GM21717 (cell line): ENCODE results near the gene BORCS6.

ENCODE experiments used
- ATAC-seq: cut with Tn5 transposase; IDR thresholded peaks from one replicate; pipeline ENCODE4 v1.9.1; 2021; ENCODE audit warnings: mild to moderate bottlenecking, moderate library complexity; ENCODE audit not compliant: unreplicated experiment

BORCS6 gene

DNA sequence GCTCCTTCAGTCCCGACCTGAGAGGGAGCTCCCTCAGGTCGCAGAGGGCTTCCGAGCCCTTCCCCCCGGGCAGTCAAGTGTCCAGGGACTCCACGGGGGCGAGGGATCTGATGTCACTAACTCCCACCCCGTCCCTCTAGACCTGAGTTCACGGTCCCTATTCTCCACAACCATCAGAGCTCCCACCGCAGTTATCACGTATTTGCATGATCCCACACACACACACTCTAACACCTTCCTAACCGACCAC is 34.1 kb downstream of the BORCS6 start:
- no peak for ATAC-seq

GRCh38 chr17:8155231-8155995 is 34.6 kb downstream of the BORCS6 start:
- ATAC-seq = no peak

DNA sequence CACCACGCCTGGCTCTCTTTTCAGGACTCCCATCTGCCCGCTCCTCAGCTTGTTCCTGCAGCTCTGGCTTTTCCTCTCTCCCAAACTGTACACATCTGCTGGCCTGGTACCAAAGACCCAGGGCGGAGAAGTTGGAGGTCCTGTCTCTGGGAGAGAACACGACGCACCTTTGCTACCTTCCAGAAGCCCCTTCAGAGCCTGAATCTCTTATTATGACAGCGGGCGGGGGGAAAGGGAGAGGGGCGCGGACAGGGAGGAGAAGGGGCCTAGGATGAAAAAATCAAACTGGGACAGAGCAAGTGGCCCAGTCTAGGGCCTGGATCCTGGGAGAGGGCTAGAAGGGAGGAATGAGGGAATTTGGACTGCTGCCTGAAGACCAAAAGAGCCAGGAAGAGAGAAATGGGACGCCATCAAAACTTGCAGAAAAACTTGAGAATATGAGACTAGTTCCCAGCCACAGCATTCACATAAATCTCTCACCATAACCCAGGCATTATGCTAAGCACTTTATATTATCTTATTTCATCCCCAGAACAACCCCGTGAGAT is 35.3 kb downstream of the BORCS6 start:
- no peak for ATAC-seq

- no peak for ATAC-seq
These were observed 35.9 kb downstream of the BORCS6 start for GRCh38 chr17:8153957-8154607.

- ATAC-seq = no peak
These were observed 36.4 kb downstream of the BORCS6 start for GRCh38 chr17:8153525-8153956.

DNA sequence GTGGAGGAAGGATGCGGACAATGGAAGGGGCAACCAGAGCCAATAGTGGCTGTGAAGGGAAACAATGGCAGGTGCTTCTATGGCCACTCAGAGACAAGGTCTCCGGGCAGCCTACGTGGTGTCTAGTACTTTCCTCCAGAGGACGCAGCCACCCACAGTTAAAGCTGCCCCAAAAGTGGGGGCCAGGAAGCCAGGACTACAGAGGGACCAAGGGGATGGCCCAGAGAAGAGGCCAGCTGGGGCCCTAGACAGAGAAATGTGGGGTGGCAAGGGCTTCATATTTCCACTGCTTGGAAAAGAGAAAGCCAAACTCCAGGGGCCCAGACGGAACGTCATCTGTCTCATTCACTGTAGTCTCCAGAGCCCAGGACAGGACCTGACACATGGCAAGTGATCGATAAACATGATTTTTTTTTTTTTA is 36.9 kb downstream of the BORCS6 start:
- no peak for ATAC-seq

DNA sequence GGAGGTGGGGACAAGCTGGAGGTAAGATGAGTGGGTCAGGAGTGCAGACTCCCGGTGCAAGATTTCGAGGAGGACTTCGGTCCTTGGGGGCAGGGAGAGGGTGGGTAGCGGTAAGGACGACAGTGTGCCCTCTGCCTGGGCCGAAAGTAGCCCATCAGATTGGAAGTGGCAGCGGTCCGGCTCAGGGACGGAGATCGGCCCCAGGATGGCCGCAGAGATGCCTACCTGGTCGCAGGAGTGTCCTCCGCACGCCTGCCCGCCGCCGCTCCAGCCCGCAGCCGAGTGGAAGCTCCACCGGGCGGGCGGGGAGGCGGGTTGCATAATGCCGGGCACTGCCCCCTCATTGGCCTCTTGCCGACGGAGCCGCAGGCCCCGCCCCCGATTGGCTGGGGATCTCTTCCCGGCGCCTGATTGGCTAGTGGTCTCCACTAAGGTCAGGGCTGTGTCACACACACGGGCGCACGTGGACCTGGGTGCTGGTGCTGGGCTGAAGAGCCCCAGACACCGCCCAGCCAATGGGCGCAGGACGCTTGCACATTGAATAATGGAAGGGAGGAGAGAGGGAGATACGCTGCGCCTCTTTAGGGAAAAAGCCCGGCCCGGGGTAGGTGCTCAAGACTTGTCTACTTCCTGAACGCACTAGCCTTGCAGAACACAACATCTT is 37.7 kb downstream of the BORCS6 start, which contains the start of gene PER1:
PER1 (minus strand) TSS at position 293 of the 664 bp plus-strand sequence. CDS start 1,698 bp downstream, outside the sequence.
- ATAC-seq = no peak

GRCh38 chr17:8151641-8152111 is 38.3 kb downstream of the BORCS6 start:
- ATAC-seq = no peak

DNA sequence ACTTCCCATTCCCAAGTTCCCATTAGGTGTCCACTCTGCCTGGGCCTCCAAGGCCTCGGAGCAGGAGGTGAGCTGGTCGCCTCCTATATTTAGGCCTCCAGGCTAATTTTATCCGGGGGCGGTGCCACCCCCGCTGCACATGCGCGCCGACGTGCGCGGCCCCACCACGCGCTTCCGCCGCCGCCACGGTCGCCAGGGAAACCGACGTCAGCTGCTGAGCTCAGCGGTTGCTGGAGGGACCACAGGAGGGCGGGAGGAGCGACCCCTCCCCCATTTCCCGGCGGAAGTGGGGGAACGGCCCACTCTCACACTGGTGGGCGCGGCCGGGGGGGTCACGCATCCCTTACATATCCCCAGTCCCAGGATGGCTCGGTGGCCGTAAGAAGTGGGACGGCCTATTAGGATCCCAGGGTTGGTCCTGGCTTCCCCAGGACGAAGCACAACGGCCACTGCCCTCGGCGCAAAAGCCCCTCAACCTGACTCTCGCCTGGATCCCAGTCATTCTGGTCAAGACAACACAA is 38.8 kb downstream of the BORCS6 start:
- peak; percentile 39 for ATAC-seq

DNA sequence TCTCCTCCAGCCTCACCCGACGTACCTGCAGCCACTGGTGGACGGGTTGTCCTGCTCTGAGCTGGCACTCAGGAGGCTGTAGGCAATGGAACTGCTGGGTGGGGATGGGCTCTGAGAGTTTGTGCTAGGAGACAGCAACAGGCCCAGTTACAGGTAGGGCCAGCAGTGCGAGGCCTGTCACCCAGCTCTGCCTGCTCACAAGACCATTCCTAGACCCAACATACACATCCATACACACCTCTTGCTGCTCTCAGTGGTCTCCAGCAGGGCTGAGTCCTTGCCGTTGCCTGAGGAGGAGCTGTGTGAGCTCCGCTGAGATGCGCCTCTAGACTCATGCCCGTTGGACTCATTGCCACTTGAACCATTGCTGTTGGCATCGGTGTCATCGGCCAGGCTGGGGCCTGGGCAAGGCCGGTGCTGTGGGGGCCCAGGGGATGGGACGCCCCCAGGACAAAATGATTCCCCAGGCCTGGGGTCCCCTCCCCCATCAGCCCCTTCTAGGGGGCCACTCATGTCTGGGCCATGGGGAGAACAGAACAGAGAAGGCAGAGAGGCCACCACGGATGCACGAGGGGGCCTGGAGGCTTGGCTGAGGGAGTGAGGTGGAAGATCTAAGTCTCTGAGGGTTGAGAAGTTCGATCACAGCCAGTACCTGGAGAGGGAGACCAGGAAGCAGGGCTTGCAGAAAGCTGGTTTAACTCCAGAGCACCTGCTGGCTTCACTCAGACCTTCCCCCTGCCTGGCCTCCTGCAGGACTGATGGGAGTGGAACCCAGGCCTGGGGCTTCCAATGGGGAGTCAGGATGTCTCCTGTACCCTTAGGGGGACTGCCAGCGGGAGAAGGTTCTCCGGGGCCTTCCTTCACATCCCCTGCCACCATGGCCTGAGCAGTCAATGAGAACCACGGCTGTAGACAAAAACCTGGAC is 39.5 kb downstream of the BORCS6 start:
- ATAC-seq = no peak

- ATAC-seq = no peak
These were observed 40.4 kb downstream of the BORCS6 start for GRCh38 chr17:8149419-8150193.

GRCh38 chr17:8148560-8148959 is 41.4 kb downstream of the BORCS6 start:
- ATAC-seq = no peak

- ATAC-seq = no peak
These were observed 42.1 kb downstream of the BORCS6 start for GRCh38 chr17:8147805-8148404.

- no peak for ATAC-seq
These were observed 42.7 kb downstream of the BORCS6 start for GRCh38 chr17:8147141-8147804.

- no peak for ATAC-seq
These were observed 43.4 kb downstream of the BORCS6 start for GRCh38 chr17:8146381-8147140.

DNA sequence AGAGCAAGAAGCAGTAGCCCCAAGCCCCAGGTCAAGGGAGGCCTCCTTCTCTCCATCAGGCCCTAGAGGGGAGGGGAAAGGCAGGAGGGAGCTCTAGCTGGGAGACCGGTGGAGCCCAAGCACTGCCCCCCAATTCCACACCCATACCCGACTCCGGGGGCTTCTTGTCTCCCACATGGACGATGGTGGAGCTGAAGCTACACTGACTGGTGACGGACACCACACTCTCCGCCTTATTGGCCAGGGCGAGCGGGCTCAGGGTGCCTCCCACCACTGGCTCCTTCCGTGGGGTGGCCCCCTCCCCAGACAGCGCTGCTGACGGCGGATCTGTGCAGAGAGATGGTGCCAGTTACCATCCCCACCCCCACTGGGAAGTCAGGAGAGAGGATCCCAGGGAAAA is 44.2 kb downstream of the BORCS6 start:
- ATAC-seq = no peak

DNA sequence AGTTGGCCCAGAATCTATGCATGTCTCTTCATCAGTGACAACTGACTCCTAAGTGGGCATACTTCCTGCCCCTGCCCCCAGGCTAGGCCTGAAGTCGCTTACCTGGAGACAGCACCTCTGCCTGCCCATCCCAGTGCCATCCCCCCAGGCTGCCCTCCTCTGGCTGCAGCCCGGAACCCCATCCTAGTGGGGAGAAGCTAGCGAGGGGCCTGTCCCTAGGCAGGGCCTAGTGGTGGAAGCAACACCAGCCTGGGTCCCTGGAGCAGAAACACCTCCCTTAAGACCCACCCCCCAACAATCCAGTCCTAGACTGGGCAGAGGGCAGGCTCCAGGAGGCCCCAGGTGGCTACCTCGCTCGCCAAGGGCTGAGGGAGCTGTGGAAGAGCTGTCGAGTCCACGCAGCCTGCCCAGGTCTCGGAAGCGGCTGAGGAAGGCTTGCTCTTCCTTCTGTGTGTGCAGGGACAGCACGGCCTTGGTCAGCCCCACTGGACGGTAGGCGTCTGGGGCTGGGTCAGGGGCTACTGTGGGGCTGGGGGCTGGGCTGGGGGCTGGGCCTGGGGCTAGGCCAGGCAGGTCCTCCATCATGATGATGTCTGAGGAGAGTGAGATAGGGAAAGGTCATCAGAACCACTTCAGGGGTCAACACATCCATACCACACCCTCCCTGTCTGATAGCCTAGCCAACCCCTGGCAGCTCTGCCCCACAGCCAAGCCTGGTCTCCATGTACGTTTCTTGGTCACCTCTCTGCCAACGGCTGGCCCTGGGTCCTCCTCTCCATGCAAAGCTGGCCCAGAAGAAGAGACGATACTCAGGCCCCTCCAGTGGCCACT is 45.4 kb downstream of the BORCS6 start:
- ATAC-seq = no peak
